ENCODE measurements around the gene HEG1. TPM values are rescaled to one million over a fixed set of nuclear protein-coding genes. Genes with fewer than 3 reads are reported as not detected.

The HEG1 gene
- total RNA-seq, 1 experiment from 2014 or later, result 69.8 TPM

GRCh38 chr3:125059488-125060245, 3.9 kb upstream of the HEG1 start:
- Mint-ChIP-seq H3K4me3 (ENCODE audit: unreplicated experiment) (peak overlapping the region; percentile 61), H3K4me1 (ENCODE audit: low read depth, unreplicated experiment) (peaks cover 59% of the 10 kb centered on the region), H3K36me3 (ENCODE audit: insufficient read depth, unreplicated experiment) (peaks cover 24% of the 10 kb centered on the region), H3K9me3 (ENCODE audit: unreplicated experiment) (peaks cover 9% of the 10 kb centered on the region), H3K27ac (ENCODE audit: unreplicated experiment) (peak overlapping the region; percentile 97), H3K27me3 (ENCODE audit: insufficient read depth, unreplicated experiment) (no peaks in the 10 kb centered on the region)
- peaks cover 75% of the 10 kb centered on the region for H3K4me1 ChIP-seq
- H3K4me3 ChIP-seq (ENCODE audit: low read depth, low read length), result no peak overlapping the region
- no peaks in the 10 kb centered on the region for H3K27me3 ChIP-seq (replicated peaks; ENCODE audit: control insufficient read depth, insufficient read depth, low read length)
- CTCF ChIA-PET, result interaction anchor here (0.7 kb wide), 1 partner anchor 121 kb away, joined by 3 read pairs; no protein-coding TSS in a partner anchor
- POLR2A ChIA-PET, result no interaction called here
- H3K36me3 ChIP-seq (ENCODE audit: control insufficient read depth, insufficient read depth, low read length), result no peaks in the 10 kb centered on the region
- no peaks in the 10 kb centered on the region for H3K9me3 ChIP-seq
- no peak for TF ChIP-seq CTCF (IDR thresholded peaks at IDR 0.05; ENCODE audit: insufficient read depth in 1 of 2, low read depth in 1 of 2, low read length in 1 of 2, severe bottlenecking in 1 of 2, unreplicated experiment in 1 of 2)
- DNase-seq, result peak in 1 of 2 experiments; percentile 28
- intact Hi-C loops (cut with micrococcal nuclease; ENCODE audit: unreplicated experiment), result loop anchor here (2.0 to 10.0 kb wide), 4 partner anchors 68 to 315 kb away; partner anchors contain the start of genes SLC12A8 and ZNF148
- BruUV-seq (replicated peaks), result no TSS peak

- Mint-ChIP-seq H3K9me3 (ENCODE audit: unreplicated experiment) (peaks cover 9% of the 10 kb centered on the region), H3K27me3 (ENCODE audit: insufficient read depth, unreplicated experiment) (no peaks in the 10 kb centered on the region), H3K4me1 (ENCODE audit: low read depth, unreplicated experiment) (peaks cover 57% of the 10 kb centered on the region), H3K27ac (ENCODE audit: unreplicated experiment) (peak overlapping the region; percentile 10), H3K36me3 (ENCODE audit: insufficient read depth, unreplicated experiment) (peaks cover 25% of the 10 kb centered on the region), H3K4me3 (ENCODE audit: unreplicated experiment) (no peak overlapping the region)
- Histone ChIP-seq H3K4me1 (peaks cover 69% of the 10 kb centered on the region), H3K36me3 (ENCODE audit: control insufficient read depth, insufficient read depth, low read length) (no peaks in the 10 kb centered on the region), H3K4me3 (ENCODE audit: low read depth, low read length) (no peak overlapping the region), H3K27me3 (replicated peaks; ENCODE audit: control insufficient read depth, insufficient read depth, low read length) (no peaks in the 10 kb centered on the region), H3K9me3 (no peaks in the 10 kb centered on the region)
- no peak for TF ChIP-seq CTCF (IDR thresholded peaks at IDR 0.05; ENCODE audit: insufficient read depth in 1 of 2, low read depth in 1 of 2, low read length in 1 of 2, severe bottlenecking in 1 of 2, unreplicated experiment in 1 of 2)
- POLR2A ChIA-PET, result no interaction called here
- DNase-seq, result no peak
- CTCF ChIA-PET, result interaction anchor here (0.6 to 0.7 kb wide), 2 partner anchors 17 to 120 kb away, joined by 3 read pairs; no protein-coding TSS in a partner anchor
- no TSS peak for BruUV-seq (replicated peaks)
- intact Hi-C loops (cut with micrococcal nuclease; ENCODE audit: unreplicated experiment), result no loop called here
Measured at GRCh38 chr3:125058959-125059358, 3.2 kb upstream of the HEG1 start.

DNA sequence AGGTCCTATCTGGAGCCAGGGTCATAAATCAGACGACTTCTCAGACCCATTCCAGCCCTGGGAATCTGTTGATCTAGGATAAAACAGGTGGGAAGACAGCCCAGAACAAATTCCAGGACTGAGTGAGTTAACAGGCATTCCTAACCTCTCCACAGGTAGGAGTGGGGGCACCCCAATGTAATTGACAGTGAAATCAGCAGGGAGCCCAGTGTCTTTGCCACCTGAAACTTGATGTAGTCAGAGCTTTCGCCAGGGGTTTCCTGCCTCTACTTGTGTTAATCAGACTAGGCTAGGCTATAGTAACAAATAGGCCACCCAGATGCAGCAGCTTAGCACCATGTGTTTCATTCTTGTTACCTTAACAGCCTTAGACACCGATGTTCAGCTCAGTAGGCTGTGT, 2.7 kb upstream of the HEG1 start:
- no peak overlapping the region for H3K4me3 ChIP-seq (ENCODE audit: low read depth, low read length)
- Mint-ChIP-seq H3K36me3 (ENCODE audit: insufficient read depth, unreplicated experiment) (peaks cover 29% of the 10 kb centered on the region), H3K4me1 (ENCODE audit: low read depth, unreplicated experiment) (peaks cover 57% of the 10 kb centered on the region), H3K9me3 (ENCODE audit: unreplicated experiment) (peaks cover 9% of the 10 kb centered on the region), H3K27me3 (ENCODE audit: insufficient read depth, unreplicated experiment) (no peaks in the 10 kb centered on the region), H3K27ac (ENCODE audit: unreplicated experiment) (no peak overlapping the region), H3K4me3 (ENCODE audit: unreplicated experiment) (no peak overlapping the region)
- peaks cover 69% of the 10 kb centered on the region for H3K4me1 ChIP-seq
- intact Hi-C loops (cut with micrococcal nuclease; ENCODE audit: unreplicated experiment), result no loop called here
- POLR2A ChIA-PET, result no interaction called here
- no TSS peak for BruUV-seq (replicated peaks)
- no peak for TF ChIP-seq CTCF (IDR thresholded peaks at IDR 0.05; ENCODE audit: insufficient read depth in 1 of 2, low read depth in 1 of 2, low read length in 1 of 2, severe bottlenecking in 1 of 2, unreplicated experiment in 1 of 2)
- CTCF ChIA-PET, result interaction anchor here (0.6 kb wide), 1 partner anchor 17 kb away, joined by 3 read pairs; no protein-coding TSS in a partner anchor
- H3K36me3 ChIP-seq (ENCODE audit: control insufficient read depth, insufficient read depth, low read length), result no peaks in the 10 kb centered on the region
- no peaks in the 10 kb centered on the region for H3K9me3 ChIP-seq
- H3K27me3 ChIP-seq (replicated peaks; ENCODE audit: control insufficient read depth, insufficient read depth, low read length), result no peaks in the 10 kb centered on the region
- no peak for DNase-seq

Measured in Caco-2 (cell line).